K562 (cell line): ENCODE results near the gene SHANK1. TPM values are rescaled to one million over a fixed set of nuclear protein-coding genes. Genes with fewer than 3 reads are reported as not detected.

Experiments used
- ATAC-seq: fragments of 200-7000 bp; cut with Tn5 transposase; 3 replicates; pipeline ENCODE4 v1.9.1; 2020; ENCODE audit warnings: moderate library complexity
- BruUV-seq: library from RNA; stranded (reverse); fragments of 400-500 nt; replicated peaks from 2 replicates; lab custom pipeline; 2021; lab: Mats Ljungman, UMichigan
- CTCF ChIA-PET: fragments of 300-600 bp; formaldehyde crosslinking; extraction: SDS; loops from one replicate; lab custom pipeline; 2021; ENCODE audit warnings: low intra/inter-chr PET ratio; lab: Yijun Ruan, JAX
- POLR2A ChIA-PET: fragments of 300-600, 350-650 bp; sonication (Branson Sonifier 250); formaldehyde crosslinking; extraction: SDS; loops from one replicate; lab custom pipeline; 2021; ENCODE audit warnings: antibody characterized with exemption, inconsistent platforms; lab: Yijun Ruan, JAX
- DNase-seq, 4 experiments: peaks; one replicate each; pipeline versions ENCODE4 v3.0.0 to v3.0.0-alpha.2; 2011 to 2018; ENCODE audit warnings: low spot score in 3 of 4, mixed read lengths in 3 of 4; ENCODE audit errors: extremely low read depth in 1 of 4
- FAIRE-seq: peaks from 2 replicates; lab custom pipeline; 2011; peaks lifted over from hg19 to GRCh38; lab: Jason Lieb, UNC
- H2AFZ ChIP-seq: 2 replicates; pipeline ENCODE4 v1.6.0; 2011; ENCODE audit warnings: low read depth, low read length, control low read depth, inconsistent platforms
- H3K27ac ChIP-seq: fragments of 200-600 bp; 3 replicates; pipeline ENCODE4 v1.8.0; 2011; ENCODE audit warnings: low read depth, mild to moderate bottlenecking, control low read depth, inconsistent platforms, low read length, moderate library complexity, mixed read lengths; ENCODE audit errors: extremely low read depth
- H3K27me3 ChIP-seq, 2 experiments: fragments of 300-600 bp in 1 of 2; 2 replicates in 1 of 2; 3 replicates in 1 of 2; pipeline versions ENCODE4 v1.6.0 to v1.8.0; 2011; ENCODE audit warnings: inconsistent platforms in 2 of 2, low read length in 2 of 2, mild to moderate bottlenecking in 1 of 2, mixed read lengths in 1 of 2, moderate library complexity in 1 of 2; ENCODE audit not compliant: control insufficient read depth in 2 of 2, insufficient read depth in 2 of 2
- H3K36me3 ChIP-seq: fragments of 300-600 bp; 3 replicates; pipeline ENCODE4 v1.8.0; 2011; ENCODE audit warnings: mild to moderate bottlenecking, low read length, inconsistent platforms; ENCODE audit not compliant: control insufficient read depth, insufficient read depth
- H3K4me1 ChIP-seq, 2 experiments: fragments of 200-600 bp in 1 of 2; replicated peaks in 1 of 2; 2 replicates in 1 of 2; 3 replicates in 1 of 2; pipeline versions ENCODE4 v1.5.1 to v1.8.0; 2011; ENCODE audit warnings: inconsistent platforms in 2 of 2, low read length in 2 of 2, mild to moderate bottlenecking in 1 of 2, mixed read lengths in 1 of 2, moderate library complexity in 1 of 2; ENCODE audit not compliant: control insufficient read depth in 2 of 2, insufficient read depth in 2 of 2
- H3K4me2 ChIP-seq: 2 replicates; pipeline ENCODE4 v1.6.1; 2011; ENCODE audit warnings: low read length, control low read depth, inconsistent platforms, mixed read lengths; ENCODE audit not compliant: insufficient read depth
- H3K4me3 ChIP-seq: fragments of 200-600 bp; sonication (generic), shearing (Covaris generic); 2 replicates; pipeline ENCODE4 v1.5.1; 2016; ENCODE audit warnings: control low read depth, inconsistent platforms
- H3K79me2 ChIP-seq: fragments of 200-600 bp; 3 replicates; pipeline ENCODE4 v1.8.0; 2011; ENCODE audit warnings: low read length, inconsistent platforms; ENCODE audit not compliant: control insufficient read depth, insufficient read depth
- H3K9ac ChIP-seq, 2 experiments: 2 replicates each; pipeline versions ENCODE4 v1.6.0 to v1.6.1; 2011; ENCODE audit warnings: low read depth in 2 of 2, low read length in 2 of 2, control low read depth in 1 of 2, inconsistent platforms in 1 of 2, mild to moderate bottlenecking in 1 of 2, mixed read lengths in 1 of 2; ENCODE audit not compliant: insufficient read depth in 1 of 2
- H3K9me1 ChIP-seq: one replicate; pipeline ENCODE4 v1.6.0; 2011; ENCODE audit warnings: inconsistent platforms, mild to moderate bottlenecking, low read length, moderate library complexity; ENCODE audit not compliant: control insufficient read depth, insufficient read depth
- H3K9me3 ChIP-seq: replicated peaks from 2 replicates; pipeline ENCODE4 v1.5.1; 2011; ENCODE audit warnings: low read depth, low read length, inconsistent platforms; ENCODE audit not compliant: control insufficient read depth, insufficient read depth
- H4K20me1 ChIP-seq: replicated peaks from 2 replicates; pipeline ENCODE4 v1.6.1; 2011; ENCODE audit warnings: low read length, inconsistent platforms, mixed read lengths; ENCODE audit not compliant: control insufficient read depth, insufficient read depth
- FOXJ2 ChIP-seq: fragments of 200-800 bp; sonication (Bioruptor generic); IDR thresholded peaks from 2 replicates; pipeline ENCODE4 v1.6.1; 2016; ENCODE audit warnings: missing genetic modification characterization, missing compliant biosample characterization
- GABPB2 ChIP-seq: fragments of 250-450 bp; sonication (Bioruptor Pico); conservative IDR thresholded peaks from 2 replicates; pipeline ENCODE4 v1.5.1; 2021; ENCODE audit warnings: mild to moderate bottlenecking
- MECOM ChIP-seq: fragments of 250-450 bp; sonication (Bioruptor Pico); IDR thresholded peaks from 2 replicates; pipeline ENCODE4 v1.8.0; 2022; ENCODE audit warnings: inconsistent platforms
- MEF2A ChIP-seq: IDR thresholded peaks from 2 replicates; pipeline ENCODE4 v1.6.1; 2011; ENCODE audit warnings: low read depth, mild to moderate bottlenecking, low read length, moderate library complexity; ENCODE audit not compliant: control insufficient read depth
- MXI1 ChIP-seq: IDR thresholded peaks from 2 replicates; pipeline ENCODE4 v1.6.1; 2011; ENCODE audit warnings: low read depth, mild to moderate bottlenecking, improper control_type of control experiment, low read length
- ZNF316 ChIP-seq: fragments of 450-650 bp; IDR thresholded peaks from 2 replicates; pipeline ENCODE4 v1.6.1; 2016
- WGBS: fragments of 100-300 bp; shearing (Covaris generic); methylation state at CpG from one replicate; pipeline ENCODE4 v1.1.6; 2016; ENCODE audit warnings: low coverage, mixed read lengths; ENCODE audit not compliant: insufficient coverage; ENCODE audit errors: missing lambda C conversion rate; 5-methylcytosine and 5-hydroxymethylcytosine counted together
- in situ Hi-C: fragments of 300-500 bp; cut with MboI; formaldehyde crosslinking; loops from 4 replicates; pipeline ENCODE4 v1.15.0; 2018; ENCODE audit warnings: inconsistent platforms, mixed read lengths
- intact Hi-C: fragments of 100-400 bp; cut with micrococcal nuclease; formaldehyde crosslinking; loops from 2 replicates; pipeline ENCODE4 v1.14.2; 2022
- polyA plus RNA-seq, 8 experiments: library from polyadenylated mRNA; depleted of rRNA in 4 of 8; stranded (reverse) in 5 of 8; unstranded in 3 of 8; fragments of >200 nt; fragmentation: Nextera tagmentation in 2 of 8; fragmentation: Illumina TruSeq in 1 of 8; extraction: Ambion mirVana in 2 of 8; extraction: Trizol in 1 of 8; gene quantifications; 2 replicates each; pipeline versions ENCODE4 v1.2.1 to v1.2.3, GENCODE V29; 2011 to 2014; ENCODE audit warnings: inconsistent platforms in 1 of 8, missing spikeins in 1 of 8
- total RNA-seq, 7 experiments: library from RNA; depleted of rRNA in 6 of 7; stranded (reverse); fragments of >200 nt in 6 of 7; fragmentation: Illumina TruSeq in 2 of 7; extraction: Trizol in 2 of 7; gene quantifications; 2 replicates each; pipeline versions ENCODE4 v1.2.1 to v1.2.3, GENCODE V29; 2011 to 2021; ENCODE audit warnings: low replicate concordance in 1 of 7
- TF ChIP-seq, protein P1 (sequence below): fragments of 450-650 bp; IDR thresholded peaks from 2 replicates; pipeline ENCODE4 v1.6.1; 2018; ENCODE audit not compliant: partially characterized antibody
- TF ChIP-seq, protein P2 (sequence below): fragments of 150-350 bp; IDR thresholded peaks from 2 replicates; pipeline ENCODE4 v1.6.1; 2014; ENCODE audit warnings: low read depth, mild to moderate bottlenecking, low read length, borderline replicate concordance
- TF ChIP-seq, protein P3 (sequence below): fragments of 250-450 bp; sonication (Bioruptor Pico); IDR thresholded peaks from 2 replicates; pipeline ENCODE4 v1.4.0; 2020; ENCODE audit warnings: mild to moderate bottlenecking, moderate library complexity

SHANK1 gene
- total and polyA plus RNA-seq, 9 of the 15 experiments (the other 6 are each of a cell fraction or from before 2014, with no cell fraction given): 0.33 to 1.3 (median 0.55) TPM; not detected in 2

DNA sequence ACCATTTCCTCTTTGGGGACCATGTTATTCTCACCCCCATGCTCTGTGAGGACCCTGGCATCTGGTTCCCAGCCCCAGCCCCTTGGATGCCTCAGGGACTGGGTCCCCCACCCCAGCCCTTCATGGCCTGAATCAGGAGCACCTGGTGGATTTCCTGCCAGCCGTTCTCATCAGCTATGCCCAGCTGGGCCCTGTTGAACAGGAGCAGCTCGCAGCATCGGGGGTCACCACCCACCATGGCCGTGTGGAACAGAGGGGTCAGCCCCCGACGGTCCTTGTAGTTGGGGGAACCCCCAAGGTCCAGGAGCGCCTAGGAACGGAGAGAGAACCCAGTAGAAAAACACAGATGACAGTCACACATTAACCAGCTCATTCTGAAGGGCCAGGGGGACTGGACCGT lies 7.8 kb downstream of the SHANK1 start:
- peaks cover 0 to 11% of the 10 kb centered on the region in 2 experiments; a peak in 2 of 5 replicates for H3K4me1 ChIP-seq
- no peak overlapping the region for H3K9ac ChIP-seq
- no peak overlapping the region for H3K4me3 ChIP-seq
- WGBS: 8% methylated on average over 9 of the region's 9 CpGs
- no peaks in the 10 kb centered on the region for H3K9me3 ChIP-seq
- ChIA-PET POLR2A (no interaction called here), CTCF (no interaction called here)
- H4K20me1 ChIP-seq: no peaks in the 10 kb centered on the region
- FAIRE-seq (no peak), ATAC-seq (no peak), DNase-seq (no peak)
- no TSS peak for BruUV-seq
- TF ChIP-seq, protein P1, sequence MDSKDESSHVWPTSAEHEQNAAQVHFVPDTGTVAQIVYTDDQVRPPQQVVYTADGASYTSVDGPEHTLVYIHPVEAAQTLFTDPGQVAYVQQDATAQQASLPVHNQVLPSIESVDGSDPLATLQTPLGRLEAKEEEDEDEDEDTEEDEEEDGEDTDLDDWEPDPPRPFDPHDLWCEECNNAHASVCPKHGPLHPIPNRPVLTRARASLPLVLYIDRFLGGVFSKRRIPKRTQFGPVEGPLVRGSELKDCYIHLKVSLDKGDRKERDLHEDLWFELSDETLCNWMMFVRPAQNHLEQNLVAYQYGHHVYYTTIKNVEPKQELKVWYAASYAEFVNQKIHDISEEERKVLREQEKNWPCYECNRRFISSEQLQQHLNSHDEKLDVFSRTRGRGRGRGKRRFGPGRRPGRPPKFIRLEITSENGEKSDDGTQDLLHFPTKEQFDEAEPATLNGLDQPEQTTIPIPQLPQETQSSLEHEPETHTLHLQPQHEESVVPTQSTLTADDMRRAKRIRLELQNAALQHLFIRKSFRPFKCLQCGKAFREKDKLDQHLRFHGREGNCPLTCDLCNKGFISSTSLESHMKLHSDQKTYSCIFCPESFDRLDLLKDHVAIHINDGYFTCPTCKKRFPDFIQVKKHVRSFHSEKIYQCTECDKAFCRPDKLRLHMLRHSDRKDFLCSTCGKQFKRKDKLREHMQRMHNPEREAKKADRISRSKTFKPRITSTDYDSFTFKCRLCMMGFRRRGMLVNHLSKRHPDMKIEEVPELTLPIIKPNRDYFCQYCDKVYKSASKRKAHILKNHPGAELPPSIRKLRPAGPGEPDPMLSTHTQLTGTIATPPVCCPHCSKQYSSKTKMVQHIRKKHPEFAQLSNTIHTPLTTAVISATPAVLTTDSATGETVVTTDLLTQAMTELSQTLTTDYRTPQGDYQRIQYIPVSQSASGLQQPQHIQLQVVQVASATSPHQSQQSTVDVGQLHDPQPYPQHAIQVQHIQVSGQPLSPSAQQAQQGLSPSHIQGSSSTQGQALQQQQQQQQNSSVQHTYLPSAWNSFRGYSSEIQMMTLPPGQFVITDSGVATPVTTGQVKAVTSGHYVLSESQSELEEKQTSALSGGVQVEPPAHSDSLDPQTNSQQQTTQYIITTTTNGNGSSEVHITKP: no peak
- TF ChIP-seq MECOM (CRISPR knock-in tag): no peak
- TF ChIP-seq MXI1: no peak
- no peak for TF ChIP-seq GABPB2 (CRISPR knock-in tag)
- TF ChIP-seq, protein P2, sequence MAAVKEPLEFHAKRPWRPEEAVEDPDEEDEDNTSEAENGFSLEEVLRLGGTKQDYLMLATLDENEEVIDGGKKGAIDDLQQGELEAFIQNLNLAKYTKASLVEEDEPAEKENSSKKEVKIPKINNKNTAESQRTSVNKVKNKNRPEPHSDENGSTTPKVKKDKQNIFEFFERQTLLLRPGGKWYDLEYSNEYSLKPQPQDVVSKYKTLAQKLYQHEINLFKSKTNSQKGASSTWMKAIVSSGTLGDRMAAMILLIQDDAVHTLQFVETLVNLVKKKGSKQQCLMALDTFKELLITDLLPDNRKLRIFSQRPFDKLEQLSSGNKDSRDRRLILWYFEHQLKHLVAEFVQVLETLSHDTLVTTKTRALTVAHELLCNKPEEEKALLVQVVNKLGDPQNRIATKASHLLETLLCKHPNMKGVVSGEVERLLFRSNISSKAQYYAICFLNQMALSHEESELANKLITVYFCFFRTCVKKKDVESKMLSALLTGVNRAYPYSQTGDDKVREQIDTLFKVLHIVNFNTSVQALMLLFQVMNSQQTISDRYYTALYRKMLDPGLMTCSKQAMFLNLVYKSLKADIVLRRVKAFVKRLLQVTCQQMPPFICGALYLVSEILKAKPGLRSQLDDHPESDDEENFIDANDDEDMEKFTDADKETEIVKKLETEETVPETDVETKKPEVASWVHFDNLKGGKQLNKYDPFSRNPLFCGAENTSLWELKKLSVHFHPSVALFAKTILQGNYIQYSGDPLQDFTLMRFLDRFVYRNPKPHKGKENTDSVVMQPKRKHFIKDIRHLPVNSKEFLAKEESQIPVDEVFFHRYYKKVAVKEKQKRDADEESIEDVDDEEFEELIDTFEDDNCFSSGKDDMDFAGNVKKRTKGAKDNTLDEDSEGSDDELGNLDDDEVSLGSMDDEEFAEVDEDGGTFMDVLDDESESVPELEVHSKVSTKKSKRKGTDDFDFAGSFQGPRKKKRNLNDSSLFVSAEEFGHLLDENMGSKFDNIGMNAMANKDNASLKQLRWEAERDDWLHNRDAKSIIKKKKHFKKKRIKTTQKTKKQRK: no peak
- TF ChIP-seq FOXJ2 (tag): no peak
- no peak for TF ChIP-seq MEF2A
- TF ChIP-seq ZNF316: no peak
- TF ChIP-seq, protein P3, sequence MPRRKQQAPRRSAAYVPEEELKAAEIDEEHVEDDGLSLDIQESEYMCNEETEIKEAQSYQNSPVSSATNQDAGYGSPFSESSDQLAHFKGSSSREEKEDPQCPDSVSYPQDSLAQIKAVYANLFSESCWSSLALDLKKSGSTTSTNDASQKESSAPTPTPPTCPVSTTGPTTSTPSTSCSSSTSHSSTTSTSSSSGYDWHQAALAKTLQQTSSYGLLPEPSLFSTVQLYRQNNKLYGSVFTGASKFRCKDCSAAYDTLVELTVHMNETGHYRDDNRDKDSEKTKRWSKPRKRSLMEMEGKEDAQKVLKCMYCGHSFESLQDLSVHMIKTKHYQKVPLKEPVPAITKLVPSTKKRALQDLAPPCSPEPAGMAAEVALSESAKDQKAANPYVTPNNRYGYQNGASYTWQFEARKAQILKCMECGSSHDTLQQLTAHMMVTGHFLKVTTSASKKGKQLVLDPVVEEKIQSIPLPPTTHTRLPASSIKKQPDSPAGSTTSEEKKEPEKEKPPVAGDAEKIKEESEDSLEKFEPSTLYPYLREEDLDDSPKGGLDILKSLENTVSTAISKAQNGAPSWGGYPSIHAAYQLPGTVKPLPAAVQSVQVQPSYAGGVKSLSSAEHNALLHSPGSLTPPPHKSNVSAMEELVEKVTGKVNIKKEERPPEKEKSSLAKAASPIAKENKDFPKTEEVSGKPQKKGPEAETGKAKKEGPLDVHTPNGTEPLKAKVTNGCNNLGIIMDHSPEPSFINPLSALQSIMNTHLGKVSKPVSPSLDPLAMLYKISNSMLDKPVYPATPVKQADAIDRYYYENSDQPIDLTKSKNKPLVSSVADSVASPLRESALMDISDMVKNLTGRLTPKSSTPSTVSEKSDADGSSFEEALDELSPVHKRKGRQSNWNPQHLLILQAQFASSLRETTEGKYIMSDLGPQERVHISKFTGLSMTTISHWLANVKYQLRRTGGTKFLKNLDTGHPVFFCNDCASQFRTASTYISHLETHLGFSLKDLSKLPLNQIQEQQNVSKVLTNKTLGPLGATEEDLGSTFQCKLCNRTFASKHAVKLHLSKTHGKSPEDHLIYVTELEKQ: no peak
- H3K4me2 ChIP-seq: no peak overlapping the region
- H3K27ac ChIP-seq: no peak overlapping the region
- intact Hi-C loops: no loop called here
- no peaks in the 10 kb centered on the region for H3K36me3 ChIP-seq
- peaks cover 4 to 40% of the 10 kb centered on the region in 2 experiments; a peak in 4 of 5 replicates for H3K27me3 ChIP-seq
- no peaks in the 10 kb centered on the region for H3K9me1 ChIP-seq
- H3K79me2 ChIP-seq: no peaks in the 10 kb centered on the region
- H2AFZ ChIP-seq: no peak overlapping the region
- in situ Hi-C loops: no loop called here
